H1 (cell line): ENCODE measurements around the gene NAB1. TPM values are rescaled to one million over a fixed set of nuclear protein-coding genes. Genes with fewer than 3 reads are reported as not detected.

Experiments
- CTCF ChIA-PET: fragments of 300-600 bp; sonication (Branson Sonifier 250); formaldehyde crosslinking; loops from one replicate; lab custom pipeline; 2021; ENCODE audit not compliant: partially characterized antibody; lab: Charles Lee
- POLR2A ChIA-PET: fragments of 300-600 bp; sonication (Branson Sonifier 250); formaldehyde crosslinking; loops from one replicate; lab custom pipeline; 2021; ENCODE audit warnings: inconsistent platforms; ENCODE audit not compliant: partially characterized antibody; lab: Charles Lee
- DNase-seq, 2 experiments: peaks; one replicate each; pipeline versions ENCODE4 v3.0.0 to v3.0.0-alpha.2; 2010 to 2022; ENCODE audit warnings: low spot score in 2 of 2, low read depth in 1 of 2, mixed read lengths in 1 of 2
- FAIRE-seq: peaks from 2 replicates; lab custom pipeline; 2011; peaks lifted over from hg19 to GRCh38; lab: Jason Lieb, UNC
- H2AFZ ChIP-seq: 2 replicates; pipeline ENCODE4 v1.8.1; 2012; ENCODE audit warnings: low read length, inconsistent platforms
- H2AK5ac ChIP-seq: 2 replicates; pipeline ENCODE4 v1.6.1; 2013; ENCODE audit warnings: low read depth, low read length
- H2BK120ac ChIP-seq: replicated peaks from 2 replicates; pipeline ENCODE3; 2013; ENCODE audit warnings: low read depth, low read length, inconsistent platforms
- H2BK12ac ChIP-seq: 2 replicates; pipeline ENCODE4 v1.6.1; 2013; ENCODE audit warnings: low read depth, low read length
- H2BK15ac ChIP-seq: 2 replicates; pipeline ENCODE4 v1.6.1; 2013; ENCODE audit warnings: low read length
- H2BK20ac ChIP-seq: 2 replicates; pipeline ENCODE4 v1.6.1; 2013; ENCODE audit warnings: low read length
- H2BK5ac ChIP-seq: 2 replicates; pipeline ENCODE4 v1.6.1; 2013; ENCODE audit warnings: low read depth, low read length
- H3K14ac ChIP-seq: 2 replicates; pipeline ENCODE4 v1.6.1; 2013; ENCODE audit warnings: inconsistent platforms; ENCODE audit not compliant: insufficient read length
- H3K18ac ChIP-seq: 2 replicates; pipeline ENCODE4 v1.6.1; 2013; ENCODE audit warnings: low read length; ENCODE audit errors: extremely low read depth
- H3K23ac ChIP-seq: 2 replicates; pipeline ENCODE4 v1.6.1; 2013; ENCODE audit warnings: inconsistent platforms; ENCODE audit not compliant: insufficient read length
- H3K23me2 ChIP-seq: 2 replicates; pipeline ENCODE4 v1.6.1; 2013; ENCODE audit warnings: low read depth, low read length
- H3K27ac ChIP-seq: 2 replicates; pipeline ENCODE4 v1.6.1; 2011; ENCODE audit warnings: low read depth, low read length, inconsistent platforms
- H3K27me3 ChIP-seq, 4 experiments: replicated peaks in 1 of 4; 1 replicate in 1 of 4; 2 replicates in 3 of 4; pipeline versions ENCODE4 v1.6.1 to v1.8.1; 2011 to 2013; ENCODE audit warnings: low read length in 3 of 4, mild to moderate bottlenecking in 3 of 4, inconsistent platforms in 2 of 4, mixed read lengths in 2 of 4, moderate library complexity in 1 of 4; ENCODE audit not compliant: control insufficient read depth in 3 of 4, insufficient read depth in 3 of 4; ENCODE audit errors: extremely low read depth in 1 of 4
- H3K36me3 ChIP-seq, 4 experiments: 2 replicates each; pipeline versions ENCODE4 v1.6.1 to v1.8.1; 2011 to 2013; ENCODE audit warnings: mild to moderate bottlenecking in 4 of 4, low read length in 3 of 4, moderate library complexity in 2 of 4, control low read depth in 1 of 4, inconsistent platforms in 1 of 4; ENCODE audit not compliant: insufficient read depth in 4 of 4, control insufficient read depth in 2 of 4
- H3K4ac ChIP-seq: replicated peaks from 2 replicates; pipeline ENCODE3; 2013; ENCODE audit warnings: low read length, low read depth, mixed read lengths, inconsistent platforms; ENCODE audit not compliant: insufficient read length
- H3K4me1 ChIP-seq, 4 experiments: replicated peaks in 1 of 4; 1 replicate in 1 of 4; 2 replicates in 3 of 4; pipeline versions ENCODE4 v1.6.1 to v1.8.1; 2011 to 2013; ENCODE audit warnings: low read length in 3 of 4, inconsistent platforms in 2 of 4, mixed read lengths in 1 of 4; ENCODE audit not compliant: insufficient read depth in 4 of 4, control insufficient read depth in 3 of 4
- H3K4me2 ChIP-seq, 2 experiments: 2 replicates each; pipeline versions ENCODE4 v1.6.1 to v1.8.1; 2011 to 2013; ENCODE audit warnings: low read depth in 2 of 2, low read length in 2 of 2, control low read depth in 1 of 2, inconsistent platforms in 1 of 2, mild to moderate bottlenecking in 1 of 2; ENCODE audit not compliant: insufficient read depth in 1 of 2
- H3K4me3 ChIP-seq, 4 experiments: fragments of 200-600, 300-600 bp in 1 of 4; sonication (generic), shearing (Covaris generic), sonication (Bioruptor Twin) in 1 of 4; 2 replicates each; pipeline versions ENCODE4 v1.5.1 to v1.8.1; 2011 to 2016; ENCODE audit warnings: low read length in 4 of 4, low read depth in 3 of 4, control low read depth in 2 of 4, inconsistent platforms in 2 of 4, mild to moderate bottlenecking in 2 of 4, mixed read lengths in 1 of 4, moderate library complexity in 1 of 4; ENCODE audit not compliant: insufficient read depth in 2 of 4; ENCODE audit errors: extremely low read depth in 1 of 4
- H3K56ac ChIP-seq: replicated peaks from 2 replicates; pipeline ENCODE3; 2013; ENCODE audit warnings: low read depth, mild to moderate bottlenecking, mixed read lengths, low read length, inconsistent platforms; ENCODE audit not compliant: insufficient read length
- H3K79me1 ChIP-seq: 2 replicates; pipeline ENCODE4 v1.6.1; 2013; ENCODE audit warnings: low read depth, low read length, control low read depth
- H3K79me2 ChIP-seq, 2 experiments: 2 replicates each; pipeline versions ENCODE4 v1.6.1 to v1.8.1; 2012 to 2013; ENCODE audit warnings: low read length in 2 of 2, mild to moderate bottlenecking in 2 of 2, inconsistent platforms in 1 of 2; ENCODE audit not compliant: insufficient read depth in 2 of 2, control insufficient read depth in 1 of 2
- H3K9ac ChIP-seq, 4 experiments: replicated peaks in 1 of 4; 1 replicate in 1 of 4; 2 replicates in 3 of 4; pipeline versions ENCODE4 v1.6.1 to v1.8.1; 2011 to 2013; ENCODE audit warnings: low read depth in 3 of 4, low read length in 3 of 4, control low read depth in 2 of 4, mild to moderate bottlenecking in 2 of 4, moderate library complexity in 2 of 4, inconsistent platforms in 1 of 4; ENCODE audit errors: extremely low read depth in 1 of 4
- H3K9me3 ChIP-seq, 2 experiments: 2 replicates each; pipeline versions ENCODE4 v1.6.1 to v1.8.1; 2012 to 2013; ENCODE audit warnings: mild to moderate bottlenecking in 2 of 2, moderate library complexity in 2 of 2, control low read depth in 1 of 2, inconsistent platforms in 1 of 2, low read depth in 1 of 2, low read length in 1 of 2, mixed read lengths in 1 of 2; ENCODE audit not compliant: insufficient read depth in 2 of 2
- H4K20me1 ChIP-seq, 2 experiments: replicated peaks in 1 of 2; 2 replicates each; pipeline versions ENCODE3 to v1.8.1; 2011 to 2013; ENCODE audit warnings: inconsistent platforms in 2 of 2, low read length in 2 of 2, mild to moderate bottlenecking in 1 of 2; ENCODE audit not compliant: insufficient read depth in 2 of 2, control insufficient read depth in 1 of 2
- H4K5ac ChIP-seq: 2 replicates; pipeline ENCODE4 v1.6.1; 2013; ENCODE audit warnings: low read length, low read depth, mixed read lengths, inconsistent platforms; ENCODE audit not compliant: insufficient read length
- H4K8ac ChIP-seq: 2 replicates; pipeline ENCODE4 v1.8.0; 2013; ENCODE audit warnings: mild to moderate bottlenecking, moderate library complexity, low read length, inconsistent platforms; ENCODE audit not compliant: insufficient read depth; ENCODE audit errors: extremely low read depth
- H4K91ac ChIP-seq: replicated peaks from 2 replicates; pipeline ENCODE3; 2013; ENCODE audit warnings: low read length, mixed read lengths, inconsistent platforms; ENCODE audit not compliant: insufficient read length
- CHD2 ChIP-seq: IDR thresholded peaks from 2 replicates; pipeline ENCODE4 v1.6.1; 2012; ENCODE audit warnings: low read length, improper control_type of control experiment
- CTBP2 ChIP-seq: IDR thresholded peaks from 2 replicates; pipeline ENCODE4 v1.7.0; 2011; ENCODE audit warnings: borderline replicate concordance, mild to moderate bottlenecking, moderate library complexity, mixed read lengths, low read length; ENCODE audit not compliant: insufficient read depth, insufficient read length
- KDM4A ChIP-seq: IDR thresholded peaks from one replicate; pipeline ENCODE4 v1.7.1; 2012; ENCODE audit warnings: low read depth, mild to moderate bottlenecking, moderate library complexity, low read length, inconsistent platforms; ENCODE audit not compliant: severe bottlenecking
- RFX5 ChIP-seq: IDR thresholded peaks from 2 replicates; pipeline ENCODE4 v1.6.1; 2011; ENCODE audit warnings: low read depth, low read length, improper control_type of control experiment, borderline replicate concordance
- WGBS, 2 experiments: shearing (Covaris generic) in 1 of 2; methylation state at CpG; one replicate each; pipeline versions ENCODE4 v1.1.6 to v1.1.7; 2013 to 2015; ENCODE audit warnings: low lambda C conversion rate in 2 of 2, mixed read lengths in 2 of 2, inconsistent platforms in 1 of 2, low coverage in 1 of 2, missing lambda C conversion rate in 1 of 2; ENCODE audit not compliant: insufficient replicate concordance in 2 of 2, insufficient coverage in 1 of 2, insufficient read length in 1 of 2; ENCODE audit errors: extremely low coverage in 1 of 2, missing lambda C conversion rate in 1 of 2; 5-methylcytosine and 5-hydroxymethylcytosine counted together
- polyA plus RNA-seq, 7 experiments: library from polyadenylated mRNA; depleted of rRNA in 3 of 7; stranded (reverse) in 5 of 7; unstranded in 2 of 7; fragments of >200 nt in 5 of 7; fragments of 200-250 nt in 2 of 7; gene quantifications; 1 replicate in 5 of 7; 2 replicates in 1 of 7; 4 replicates in 1 of 7; pipeline versions ENCODE4 v1.2.1 to v1.2.3, GENCODE V29; 2011 to 2013; ENCODE audit warnings: missing spikeins in 2 of 7, mixed read lengths in 2 of 7
- total RNA-seq: library from RNA; stranded (reverse); fragmentation: NEBNext Ultra II Directional; extraction: Animal tissue kit (Norgen Biotek cat#: 25700); gene quantifications from 2 replicates; pipeline ENCODE4 v1.2.1, GENCODE V29; 2021

Gene NAB1
- total and polyA plus RNA-seq, 2 of the 8 experiments (the other 6 are each of a cell fraction or from before 2014, with no cell fraction given), result 8.5 to 28.6 TPM

GRCh38 chr2:190641469-190641868, 7.4 kb upstream of the NAB1 start:
- no peak overlapping the region for H4K91ac ChIP-seq
- H3K56ac ChIP-seq, result no peak overlapping the region
- no peak overlapping the region; a peak in 1 of 7 replicates for H3K9ac ChIP-seq
- no peak overlapping the region for H3K4me3 ChIP-seq
- no peak overlapping the region for H2AK5ac ChIP-seq
- no peaks in the 10 kb centered on the region for H3K27me3 ChIP-seq
- ChIA-PET CTCF (interaction anchor here (1.9 kb wide), 1 partner anchor 39 kb away, joined by 5 read pairs; no protein-coding TSS in a partner anchor), POLR2A (no interaction called here)
- H3K4me2 ChIP-seq, result no peak overlapping the region
- H4K20me1 ChIP-seq, result no peaks in the 10 kb centered on the region
- no peaks in the 10 kb centered on the region for H3K36me3 ChIP-seq
- no peak for FAIRE-seq
- no peaks in the 10 kb centered on the region for H3K79me1 ChIP-seq
- peaks cover 0 to 3% (median 1%) of the 10 kb centered on the region in 4 experiments; a peak in 2 of 7 replicates for H3K4me1 ChIP-seq
- no peak overlapping the region for H3K18ac ChIP-seq
- no peaks in the 10 kb centered on the region for H3K79me2 ChIP-seq
- H3K14ac ChIP-seq, result no peak overlapping the region
- H2BK15ac ChIP-seq, result no peak overlapping the region
- H2BK20ac ChIP-seq, result no peak overlapping the region
- H3K9me3 ChIP-seq, result no peaks in the 10 kb centered on the region
- H2BK120ac ChIP-seq, result no peak overlapping the region
- TF ChIP-seq KDM4A (no peak), RFX5 (no peak), CTBP2 (no peak), CHD2 (no peak)
- H2BK5ac ChIP-seq, result no peak overlapping the region
- H3K4ac ChIP-seq, result no peak overlapping the region
- no peak overlapping the region for H4K5ac ChIP-seq
- no peak overlapping the region for H4K8ac ChIP-seq
- 0 out of 2 replicates have a peak overlapping the region, but pooled peaks have one; percentile 11 for H2BK12ac ChIP-seq
- no peak overlapping the region for H3K27ac ChIP-seq
- no peak for DNase-seq
- 97% methylated on average over 3 of the region's 3 CpGs; no CpG with 5 or more reads in 1 of the 2 experiments for WGBS, 2 experiments
- no peak overlapping the region for H3K23ac ChIP-seq
- H2AFZ ChIP-seq, result peak overlapping the region; percentile 10; the same call in 1 of the 2 replicates
- no peaks in the 10 kb centered on the region for H3K23me2 ChIP-seq
